ENCODE measurements around the gene SLAMF7. TPM values are rescaled to one million over a fixed set of nuclear protein-coding genes. Genes with fewer than 3 reads are reported as not detected.
A peak's percentile ranks its signal among the peaks of the same experiment; 100 is the strongest.

The SLAMF7 gene
- total and polyA plus RNA-seq, 10 of the 15 experiments (the other 5 are each of a cell fraction or from before 2014, with no cell fraction given), result 66.6 to 284 (median 108) TPM

DNA sequence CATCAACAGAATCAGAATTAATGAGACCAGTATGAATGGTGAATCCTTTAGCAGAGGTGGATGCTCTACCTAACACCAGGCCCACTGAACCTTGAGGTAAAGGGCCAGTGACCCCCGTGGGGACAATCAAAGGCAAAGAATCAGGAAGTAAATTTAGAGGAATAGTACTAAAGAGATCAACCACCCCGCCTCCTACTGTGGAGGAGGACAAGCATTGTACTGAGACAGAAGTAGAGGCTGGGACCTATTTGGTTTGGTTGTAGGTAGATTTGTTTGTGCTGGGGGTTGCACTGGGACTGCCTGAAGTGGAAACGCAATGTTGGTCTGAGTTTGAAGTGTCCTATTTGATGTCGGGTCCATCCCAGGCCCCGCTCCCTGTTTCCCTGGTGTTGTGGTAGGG is 36.9 kb upstream of the SLAMF7 start:
- CTCF ChIA-PET, result interaction anchor here (0.7 to 1.1 kb wide), 3 partner anchors 16 to 18 kb away, joined by 3 read pairs; no protein-coding TSS in a partner anchor
- Histone ChIP-seq H4K20me1 (ENCODE audit: control insufficient read depth, insufficient read depth) (peaks cover 7% of the 10 kb centered on the region; the same call in 1 of the 2 replicates), H3K36me3 (ENCODE audit: control insufficient read depth in 2 of 2, insufficient read depth in 2 of 2, low read length in 1 of 2) (peaks cover 6 to 16% of the 10 kb centered on the region in 2 experiments; a peak in 3 of 4 replicates)

DNA sequence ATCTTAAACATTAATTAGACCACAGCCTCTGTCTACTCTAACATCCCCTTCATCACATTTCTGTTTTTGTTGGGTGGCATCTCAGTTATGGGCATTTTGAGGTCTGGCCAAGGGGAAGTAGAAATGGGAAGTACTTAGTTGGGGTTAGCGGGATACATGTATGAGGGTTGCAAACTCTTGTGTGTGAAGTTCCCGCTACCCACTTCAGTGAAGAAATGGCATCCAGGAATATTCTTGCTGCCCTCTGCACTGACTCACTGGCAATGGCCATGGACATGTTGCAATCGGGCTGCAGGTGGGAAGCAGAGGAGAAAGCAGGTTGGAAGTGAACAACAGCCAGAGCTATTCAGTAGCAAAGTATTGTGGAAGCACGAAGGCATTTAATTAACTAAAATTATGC is 34.8 kb upstream of the SLAMF7 start:
- POLR2A ChIA-PET, result interaction anchor here (0.6 to 1.6 kb wide), 5 partner anchors 10 to 75 kb away, joined by 3 to 4 read pairs (median 3); no protein-coding TSS in a partner anchor
- CTCF ChIA-PET, result interaction anchor here (0.6 to 5.7 kb wide), 8 partner anchors 11 to 85 kb away, joined by 3 to 59 read pairs (median 6); no protein-coding TSS in a partner anchor
- DNase-seq (ENCODE audit: low read depth, low spot score), result no peak
- H3K9ac ChIP-seq (ENCODE audit: control insufficient read depth, insufficient read depth, low read length), result peak overlapping the region; percentile 62
- TF ChIP-seq IKZF1 (conservative IDR thresholded peaks at IDR 0.05) (peak; percentile 40; the same call in 1 of the 2 replicates), IKZF2 (IDR thresholded peaks at IDR 0.05) (peak; percentile 2 to 15; a peak in 1 of 4 replicates), KAT2A (conservative IDR thresholded peaks at IDR 0.05; ENCODE audit: control insufficient read depth, low read depth, low read length) (no peak), RUNX3 (IDR thresholded peaks at IDR 0.05; ENCODE audit: low read length) (peak; percentile 26; the same call in 1 of the 2 replicates), STAT1 (conservative IDR thresholded peaks at IDR 0.05) (no peak)
- RAD21 ChIA-PET (ENCODE audit: unreplicated experiment), result interaction anchor here (0.5 to 5.4 kb wide), 12 partner anchors 9 to 382 kb away, joined by 3 to 42 read pairs (median 4); partner anchors contain the start of genes ITLN2 and LY9
- H4K20me1 ChIP-seq (ENCODE audit: control insufficient read depth, insufficient read depth), result peaks cover 7% of the 10 kb centered on the region; the same call in 1 of the 2 replicates
- FAIRE-seq, result no peak
- H3K4me3 ChIP-seq, result peak overlapping the region; percentile 59
- SMC1A ChIA-PET (ENCODE audit: uncharacterized antibody, unreplicated experiment), result interaction anchor here (1.5 to 7.6 kb wide), 8 partner anchors 9 to 72 kb away, joined by 5 to 82 read pairs (median 8); no protein-coding TSS in a partner anchor
- in situ Hi-C loops (cut with MboI), result no loop called here
- H3K79me2 ChIP-seq (ENCODE audit: control insufficient read depth, insufficient read depth, low read length), result peaks cover 93% of the 10 kb centered on the region
- H3K9me3 ChIP-seq (replicated peaks; ENCODE audit: control insufficient read depth, insufficient read depth, low read length), result no peaks in the 10 kb centered on the region
- H3K4me1 ChIP-seq (ENCODE audit: control insufficient read depth, insufficient read depth, low read length), result peaks cover 7% of the 10 kb centered on the region; the same call in 1 of the 2 replicates
- WGBS (ENCODE audit: insufficient coverage, insufficient replicate concordance, low lambda C conversion rate, missing lambda C conversion rate), result 1% methylated on average over 4 of the region's 4 CpGs
- peak overlapping the region; percentile 3; the same call in 1 of the 2 replicates for H3K27ac ChIP-seq (ENCODE audit: control insufficient read depth, insufficient read depth)
- ATAC-seq, result peak; percentile 1; the same call in 1 of the 3 replicates
- no peaks in the 10 kb centered on the region for H3K27me3 ChIP-seq (replicated peaks in 1 of 2; ENCODE audit: control insufficient read depth in 2 of 2, insufficient read depth in 2 of 2, low read length in 1 of 2)
- no peak overlapping the region for H2AFZ ChIP-seq (ENCODE audit: control insufficient read depth, low read depth, low read length)
- H3K36me3 ChIP-seq (ENCODE audit: control insufficient read depth in 2 of 2, insufficient read depth in 2 of 2, low read length in 1 of 2), result peaks cover 6 to 16% of the 10 kb centered on the region in 2 experiments; a peak in 3 of 4 replicates
- intact Hi-C loops (cut with micrococcal nuclease; ENCODE audit: unreplicated experiment), result no loop called here
- BruUV-seq (replicated peaks), result no TSS peak
- peak overlapping the region; percentile 88 for H3K4me2 ChIP-seq (ENCODE audit: control insufficient read depth, insufficient read depth)

More for the DNA sequence above, 36.9 kb upstream of the SLAMF7 start:
- no peak for TF ChIP-seq IKZF2 (IDR thresholded peaks at IDR 0.05)
- TF ChIP-seq, protein P1, sequence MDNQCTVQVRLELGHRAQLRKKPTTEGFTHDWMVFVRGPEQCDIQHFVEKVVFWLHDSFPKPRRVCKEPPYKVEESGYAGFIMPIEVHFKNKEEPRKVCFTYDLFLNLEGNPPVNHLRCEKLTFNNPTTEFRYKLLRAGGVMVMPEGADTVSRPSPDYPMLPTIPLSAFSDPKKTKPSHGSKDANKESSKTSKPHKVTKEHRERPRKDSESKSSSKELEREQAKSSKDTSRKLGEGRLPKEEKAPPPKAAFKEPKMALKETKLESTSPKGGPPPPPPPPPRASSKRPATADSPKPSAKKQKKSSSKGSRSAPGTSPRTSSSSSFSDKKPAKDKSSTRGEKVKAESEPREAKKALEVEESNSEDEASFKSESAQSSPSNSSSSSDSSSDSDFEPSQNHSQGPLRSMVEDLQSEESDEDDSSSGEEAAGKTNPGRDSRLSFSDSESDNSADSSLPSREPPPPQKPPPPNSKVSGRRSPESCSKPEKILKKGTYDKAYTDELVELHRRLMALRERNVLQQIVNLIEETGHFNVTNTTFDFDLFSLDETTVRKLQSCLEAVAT (IDR thresholded peaks at IDR 0.05), result no peak
- TF ChIP-seq POLR2AphosphoS5 (IDR thresholded peaks at IDR 0.05; ENCODE audit: low read length), result peak; percentile 51; the same call in 1 of the 2 replicates
- no peak overlapping the region for H3K27ac ChIP-seq (ENCODE audit: control insufficient read depth, insufficient read depth)
- peak overlapping the region; percentile 57 for H3K4me2 ChIP-seq (ENCODE audit: control insufficient read depth, insufficient read depth)
- DNase-seq (ENCODE audit: low read depth, low spot score), result no peak
- H3K9me3 ChIP-seq (replicated peaks; ENCODE audit: control insufficient read depth, insufficient read depth, low read length), result no peaks in the 10 kb centered on the region
- peaks cover 7% of the 10 kb centered on the region; the same call in 1 of the 2 replicates for H3K4me1 ChIP-seq (ENCODE audit: control insufficient read depth, insufficient read depth, low read length)
- no peak overlapping the region for H3K9ac ChIP-seq (ENCODE audit: control insufficient read depth, insufficient read depth, low read length)
- no peak for FAIRE-seq
- ChIA-PET POLR2A (interaction anchor here (1.6 to 1.7 kb wide), 2 partner anchors 16 to 23 kb away, joined by 4 to 5 read pairs; no protein-coding TSS in a partner anchor), RAD21 (ENCODE audit: unreplicated experiment) (interaction anchor here (1.2 to 1.3 kb wide), 2 partner anchors 9 to 23 kb away, joined by 3 to 4 read pairs; partner anchors contain the start of gene CD48), SMC1A (ENCODE audit: uncharacterized antibody, unreplicated experiment) (interaction anchor here (0.7 to 7.6 kb wide), 6 partner anchors 16 to 295 kb away, joined by 3 to 58 read pairs (median 3); no protein-coding TSS in a partner anchor)
- intact Hi-C loops (cut with micrococcal nuclease; ENCODE audit: unreplicated experiment) (no loop called here), in situ Hi-C loops (cut with MboI) (no loop called here)
- WGBS (ENCODE audit: insufficient coverage, insufficient replicate concordance, low lambda C conversion rate, missing lambda C conversion rate), result 76% methylated on average over 5 of the region's 5 CpGs
- no peak for ATAC-seq
- H2AFZ ChIP-seq (ENCODE audit: control insufficient read depth, low read depth, low read length), result no peak overlapping the region
- H3K27me3 ChIP-seq (replicated peaks in 1 of 2; ENCODE audit: control insufficient read depth in 2 of 2, insufficient read depth in 2 of 2, low read length in 1 of 2), result no peaks in the 10 kb centered on the region
- H3K4me3 ChIP-seq, result no peak overlapping the region
- BruUV-seq (replicated peaks), result no TSS peak
- peaks cover 82% of the 10 kb centered on the region for H3K79me2 ChIP-seq (ENCODE audit: control insufficient read depth, insufficient read depth, low read length)

All from GM12878 (cell line).